Parietal lobe (tissue), 2 donors: ENCODE data around the gene JAG2. TPM values are rescaled to one million over a fixed set of nuclear protein-coding genes. Genes with fewer than 3 reads are reported as not detected.

ENCODE experiments used
- small RNA-seq: library from RNA; depleted of rRNA; stranded (forward); fragments of <200 nt; gene quantifications from one replicate; pipeline ENCODE3, GENCODE V24; 2014; ENCODE audit warnings: low replicate concordance
- total RNA-seq: library from RNA; depleted of rRNA; stranded (reverse); fragments of >200 nt; gene quantifications from one replicate; pipeline ENCODE4 v1.2.3, GENCODE V29; 2014

Gene JAG2
- 31.3 TPM for total RNA-seq

DNA sequence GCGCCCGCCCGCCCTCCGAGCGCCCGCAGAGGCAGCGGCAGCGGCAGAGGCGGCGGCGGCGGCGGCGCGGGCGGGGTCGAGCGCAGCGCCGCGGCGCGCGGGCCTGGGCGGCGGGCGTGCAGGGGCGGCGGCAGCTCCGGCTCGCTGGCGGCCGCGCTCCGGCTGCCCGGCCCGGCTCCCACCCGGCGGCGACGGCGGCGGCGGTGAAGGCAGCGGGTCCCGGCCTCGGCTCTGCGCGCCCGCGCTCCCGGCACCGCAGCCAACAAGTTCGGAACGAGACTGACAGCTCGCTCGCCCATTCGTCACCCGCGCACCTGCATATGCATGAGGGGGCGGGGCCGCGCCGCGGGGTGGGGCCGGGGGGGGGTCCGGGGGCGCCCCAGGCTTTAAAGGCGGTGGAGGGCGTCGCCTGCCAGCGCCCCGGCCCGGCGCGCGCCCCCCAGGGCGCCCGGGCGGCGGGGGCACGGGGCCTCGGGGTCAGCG lies at the start of gene JAG2:
TSS of gene JAG2 (minus strand) at position 281 of the 483 bp plus-strand sequence. CDS start 356 bp downstream, outside the sequence.

DNA sequence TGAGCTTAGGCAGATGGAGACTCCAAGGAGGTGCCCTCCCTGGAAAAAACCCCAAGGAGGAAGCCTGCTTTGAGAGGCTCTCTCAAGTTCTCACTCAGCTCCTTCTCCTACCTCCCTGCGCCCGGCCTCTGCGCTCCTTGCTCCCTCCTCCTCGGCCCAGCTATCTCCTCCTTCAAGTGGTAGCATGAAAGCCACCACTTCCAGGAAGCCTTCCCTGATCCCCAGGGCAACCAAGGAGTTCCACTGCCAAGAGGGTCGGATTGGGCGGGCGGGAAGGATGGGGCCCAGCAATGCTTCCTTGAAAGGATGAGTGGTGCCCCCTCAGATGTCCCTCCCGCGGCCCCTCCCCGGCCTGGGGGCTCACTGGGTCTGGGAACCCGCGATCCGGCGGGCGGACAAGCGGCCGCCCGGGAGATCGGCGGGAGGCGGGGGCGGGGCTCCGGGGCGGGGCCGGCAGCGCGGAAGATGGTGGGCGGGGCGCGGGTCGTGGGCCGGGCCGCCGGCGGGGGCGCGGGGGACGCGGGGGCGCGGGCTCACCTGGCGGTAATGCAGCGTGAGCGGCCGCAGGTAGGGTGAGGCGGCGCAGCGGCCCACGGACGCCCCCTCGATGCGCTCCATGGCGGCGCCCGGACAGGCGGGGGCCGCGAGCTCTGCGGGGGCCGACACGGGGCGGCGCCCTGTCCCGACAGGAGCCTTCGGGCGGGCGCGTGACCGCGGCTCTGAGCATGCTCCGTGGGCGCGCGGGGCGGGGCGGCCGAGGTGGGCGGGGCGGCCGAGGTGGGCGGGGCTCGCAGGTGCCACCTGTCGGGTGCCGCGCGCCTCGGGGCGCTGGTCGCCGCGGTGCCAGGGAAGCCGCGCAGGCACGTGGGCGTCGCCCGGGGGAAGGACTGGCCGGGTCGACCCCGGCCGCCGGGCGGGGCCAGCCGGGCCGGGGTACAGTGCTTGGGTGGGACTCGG lies 12.3 kb upstream of the JAG2 start, which contains the start of gene NUDT14:
TSS of gene NUDT14 (minus strand) at position 721 of the 957 bp plus-strand sequence. CDS start at position 618, 103 bp downstream.

Small RNA genes lying within 50 kb of the gene (small RNA-seq; reads per million reads assigned to genes)
- gene AL512356.2 (not detected), gene MIR6765 (not detected)

Other genes starting within 250 kb of the JAG2 start
- 2.5 TPM for gene PLD4, start 243.9 kb downstream of the JAG2 start, total RNA-seq
- gene AHNAK2, start 190.4 kb downstream of the JAG2 start, total RNA-seq, result 31.6 TPM
- 12.5 TPM for gene CLBA1, start 183.0 kb downstream of the JAG2 start, total RNA-seq
- gene CDCA4, start 147.7 kb downstream of the JAG2 start, total RNA-seq, result 12.5 TPM
- gene GPR132, start 103.3 kb downstream of the JAG2 start, total RNA-seq, result 0.94 TPM
- gene NUDT14, start 12.5 kb upstream of the JAG2 start, total RNA-seq, result 24.1 TPM
- gene BTBD6, start 79.8 kb upstream of the JAG2 start, total RNA-seq, result 49.5 TPM
- 129 TPM for gene BRF1, start 132.2 kb upstream of the JAG2 start, total RNA-seq
- gene PACS2, start 146.0 kb upstream of the JAG2 start, total RNA-seq, result 168 TPM
- 0.94 TPM for gene TEX22, start 229.8 kb upstream of the JAG2 start, total RNA-seq